ENCODE measurements around the gene ELP4. TPM values are rescaled to one million over a fixed set of nuclear protein-coding genes. Genes with fewer than 3 reads are reported as not detected.

Gene ELP4
- polyA plus RNA-seq, 2 of the 4 experiments (the other 2 are of a cell fraction): 16.9 to 26.0 TPM

- TF ChIP-seq MAZ (IDR thresholded peaks at IDR 0.05; ENCODE audit: borderline replicate concordance, low read depth, low read length): no peak
- no peak for TF ChIP-seq ZC3H11A (IDR thresholded peaks at IDR 0.05)
- no peak for TF ChIP-seq POLR2AphosphoS2 (conservative IDR thresholded peaks at IDR 0.05; ENCODE audit: low read length)
- TF ChIP-seq JUNB (IDR thresholded peaks at IDR 0.05): no peak
- peak; percentile 92 for TF ChIP-seq KDM5A (IDR thresholded peaks at IDR 0.05)
- TF ChIP-seq USF2 (IDR thresholded peaks at IDR 0.05): no peak
- 0 out of 2 replicates have a peak, but pooled peaks have one; percentile 55 for TF ChIP-seq E2F6 (IDR thresholded peaks at IDR 0.05; ENCODE audit: borderline replicate concordance, low read depth)
- TF ChIP-seq PHF8 (IDR thresholded peaks at IDR 0.05; ENCODE audit: borderline replicate concordance, low read depth): peak; percentile 90; the same call in 1 of the 2 replicates
- TF ChIP-seq ZNF302 (CRISPR knock-in tag; IDR thresholded peaks at IDR 0.05): no peak
- TF ChIP-seq RAD21 (conservative IDR thresholded peaks at IDR 0.05 in 1 of 2, IDR thresholded peaks at IDR 0.05 in 1 of 2): no peak
- TF ChIP-seq BHLHE40 (IDR thresholded peaks at IDR 0.05; ENCODE audit: low read depth, low read length): no peak
- TF ChIP-seq EHMT2 (IDR thresholded peaks at IDR 0.05; ENCODE audit: low read depth): no peak
- TF ChIP-seq CTCF (IDR thresholded peaks at IDR 0.05): no peak
- TF ChIP-seq CHD2 (IDR thresholded peaks at IDR 0.05; ENCODE audit: low read length, partially characterized antibody): no peak
- no peak for TF ChIP-seq RCOR1 (IDR thresholded peaks at IDR 0.05; ENCODE audit: low read depth, low read length)
- TF ChIP-seq TFCP2L1 (CRISPR knock-in tag; IDR thresholded peaks at IDR 0.05): no peak
- no peak for TF ChIP-seq FOXS1 (CRISPR knock-in tag; IDR thresholded peaks at IDR 0.05)
- TF ChIP-seq BCL3 (IDR thresholded peaks at IDR 0.05): no peak
- no peak for TF ChIP-seq GATA3 (IDR thresholded peaks at IDR 0.05; ENCODE audit: borderline replicate concordance)
- no peak for TF ChIP-seq ZSCAN20 (CRISPR knock-in tag; IDR thresholded peaks at IDR 0.05)
- TF ChIP-seq SREBF2 (IDR thresholded peaks at IDR 0.05): no peak
- no peak for TF ChIP-seq KDM1A (IDR thresholded peaks at IDR 0.05; ENCODE audit: low read depth)
- no peak for TF ChIP-seq FOSL2 (IDR thresholded peaks at IDR 0.05)
- TF ChIP-seq FOSL2 (CRISPR knock-in tag; IDR thresholded peaks at IDR 0.05): no peak
- no peak for TF ChIP-seq CBX8 (IDR thresholded peaks at IDR 0.05)
- TF ChIP-seq RNF2 (IDR thresholded peaks at IDR 0.05; ENCODE audit: borderline replicate concordance, low read depth): no peak
Observed at GRCh38 chr11:31509429-31510345, at the start of gene ELP4, which contains the start of gene IMMP1L (continued).

Data from A549 (cell line).